Naive thymus-derived CD8-positive, alpha-beta T cell (primary cell): ENCODE results near the gene GPX2. TPM values are rescaled to one million over a fixed set of nuclear protein-coding genes. Genes with fewer than 3 reads are reported as not detected.
A peak's percentile ranks its signal among the peaks of the same experiment; 100 is the strongest.

Source experiments
- ATAC-seq, 2 donors: fragments of 150-1000 bp; cut with Tn5 transposase in 1 of 2; sonication (Bioruptor Pico), chemical (Tn5 transposase) in 1 of 2; 1 replicate in 1 of 2; 2 replicates in 1 of 2; pipeline ENCODE4 v1.10.0; 2021; ENCODE audit warnings: mild to moderate bottlenecking in 2 of 2, moderate library complexity in 2 of 2
- POLR2A ChIA-PET: fragments of 350-600 bp; sonication (Branson Sonifier 250); formaldehyde crosslinking; loops from one replicate; lab custom pipeline; 2021; ENCODE audit warnings: antibody characterized with exemption; lab: Charles Lee
- DNase-seq, 10 donors: peaks; one replicate each; pipeline versions ENCODE4 v3.0.0 to v3.0.0-alpha.2; 2020 to 2022
- H3K27ac Mint-ChIP-seq, 10 donors: one replicate each; pipeline ENCODE4 v1.8.0; 2020 to 2022; ENCODE audit warnings: mild to moderate bottlenecking in 10 of 10, mixed read lengths in 10 of 10, moderate library complexity in 4 of 10, inconsistent platforms in 1 of 10
- H3K27me3 Mint-ChIP-seq, 5 donors: one replicate each; pipeline ENCODE4 v1.8.0; 2021 to 2022; ENCODE audit warnings: mixed read lengths in 5 of 5
- H3K36me3 Mint-ChIP-seq, 3 donors: one replicate each; pipeline ENCODE4 v1.8.0; 2020 to 2022; ENCODE audit warnings: mixed read lengths in 3 of 3, mild to moderate bottlenecking in 2 of 3, inconsistent platforms in 1 of 3
- H3K4me1 Mint-ChIP-seq, 4 donors: one replicate each; pipeline ENCODE4 v1.8.0; 2021 to 2022; ENCODE audit warnings: mixed read lengths in 4 of 4
- H3K4me3 Mint-ChIP-seq, 10 donors: one replicate each; pipeline ENCODE4 v1.8.0; 2020 to 2022; ENCODE audit warnings: mild to moderate bottlenecking in 10 of 10, mixed read lengths in 10 of 10, moderate library complexity in 6 of 10, inconsistent platforms in 1 of 10
- H3K9me3 Mint-ChIP-seq, 9 donors: one replicate each; pipeline ENCODE4 v1.8.0; 2020 to 2022; ENCODE audit warnings: mixed read lengths in 9 of 9, mild to moderate bottlenecking in 3 of 9, inconsistent platforms in 1 of 9, moderate library complexity in 1 of 9
- polyA plus RNA-seq, 3 donors: library from polyadenylated mRNA; unstranded; fragments of 300-500 nt; fragmentation: Illumina TruSeq; gene quantifications; one replicate each; pipeline ENCODE4 v1.2.3, GENCODE V29; 2021
- total RNA-seq, 8 experiments: library from RNA in 2 of 8; stranded (reverse) in 2 of 8; gene quantifications; one replicate each; pipeline ENCODE4 v1.2.3 and lab custom pipeline; 2021 to 2026

Gene GPX2
- total and polyA plus RNA-seq, 5 experiments from 2014 or later: 0.29 TPM; not detected in 4

DNA sequence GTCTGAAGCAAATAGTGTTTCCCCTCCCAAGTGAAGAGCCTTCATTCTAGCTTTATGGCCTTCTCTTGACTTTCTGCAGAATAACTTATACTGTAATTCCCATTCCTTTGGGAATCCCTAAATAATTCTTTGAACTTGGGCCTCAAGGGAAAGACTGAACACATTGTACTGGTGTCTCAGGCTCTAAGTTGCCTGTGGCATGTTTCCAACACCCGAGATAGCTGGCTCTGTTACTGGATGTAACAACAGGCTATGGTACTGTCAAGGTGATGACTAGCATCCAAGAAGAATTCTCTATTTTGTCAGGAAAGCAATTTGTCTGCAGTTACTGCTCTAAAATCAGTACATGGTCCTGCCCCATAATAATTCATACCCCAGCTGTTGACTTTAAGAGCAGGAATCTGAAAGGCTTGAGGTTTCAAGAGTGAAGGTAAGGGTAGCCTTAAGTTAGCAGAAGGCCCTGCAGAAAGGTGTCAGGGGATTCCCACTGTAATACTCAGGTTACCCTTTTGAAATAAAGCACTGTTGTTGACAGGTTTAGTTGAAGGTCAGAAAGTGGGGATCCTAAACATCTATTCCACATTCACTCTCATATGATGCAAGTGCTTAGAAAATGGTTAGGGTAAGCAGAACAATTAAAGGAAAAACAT lies 5.2 kb downstream of the GPX2 start:
- ATAC-seq: no peak
- DNase-seq: no peak
- Mint-ChIP-seq H3K4me1 (peaks cover 36 to 83% (median 65%) of the 10 kb centered on the region in 4 donors), H3K9me3 (no peaks in the 10 kb centered on the region), H3K4me3 (no peak overlapping the region), H3K27me3 (no peaks in the 10 kb centered on the region), H3K27ac (peak overlapping the region; percentile 19 to 94 (median 65)), H3K36me3 (peaks cover 7 to 90% (median 31%) of the 10 kb centered on the region in 3 donors)
- POLR2A ChIA-PET: interaction anchor here (1.4 kb wide), 1 partner anchor 23 kb away, joined by 5 read pairs; the partner anchor contains the start of gene CHURC1

DNA sequence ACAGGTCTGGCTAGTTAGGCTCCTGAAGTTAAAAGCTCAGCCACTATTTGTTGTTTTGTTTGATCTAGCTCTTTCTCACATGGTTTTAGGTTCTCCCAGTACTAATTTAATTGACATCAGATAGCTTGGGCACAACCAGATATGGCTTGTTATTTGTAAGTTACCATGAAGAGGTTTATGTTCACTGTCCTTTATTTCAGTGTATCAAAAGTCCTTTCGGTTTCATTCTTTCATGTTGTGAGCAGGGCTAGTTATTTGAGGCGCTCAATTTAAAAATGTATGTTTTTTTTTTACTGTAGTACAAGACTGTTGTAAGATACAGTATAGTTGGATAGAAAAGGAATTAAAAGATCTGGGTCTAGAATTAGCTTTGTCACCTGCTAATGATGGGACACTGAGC lies 7.0 kb downstream of the GPX2 start:
- Mint-ChIP-seq H3K27ac (peak overlapping the region in 9 of 10 donors; percentile 5 to 82 (median 48)), H3K27me3 (no peaks in the 10 kb centered on the region), H3K9me3 (no peaks in the 10 kb centered on the region), H3K36me3 (peaks cover 7 to 94% (median 37%) of the 10 kb centered on the region in 3 donors), H3K4me3 (peak overlapping the region in 7 of 10 donors; percentile 30 to 41 (median 39)), H3K4me1 (peaks cover 30 to 87% (median 58%) of the 10 kb centered on the region in 4 donors)
- DNase-seq (no peak), ATAC-seq (no peak)
- POLR2A ChIA-PET: no interaction called here

DNA sequence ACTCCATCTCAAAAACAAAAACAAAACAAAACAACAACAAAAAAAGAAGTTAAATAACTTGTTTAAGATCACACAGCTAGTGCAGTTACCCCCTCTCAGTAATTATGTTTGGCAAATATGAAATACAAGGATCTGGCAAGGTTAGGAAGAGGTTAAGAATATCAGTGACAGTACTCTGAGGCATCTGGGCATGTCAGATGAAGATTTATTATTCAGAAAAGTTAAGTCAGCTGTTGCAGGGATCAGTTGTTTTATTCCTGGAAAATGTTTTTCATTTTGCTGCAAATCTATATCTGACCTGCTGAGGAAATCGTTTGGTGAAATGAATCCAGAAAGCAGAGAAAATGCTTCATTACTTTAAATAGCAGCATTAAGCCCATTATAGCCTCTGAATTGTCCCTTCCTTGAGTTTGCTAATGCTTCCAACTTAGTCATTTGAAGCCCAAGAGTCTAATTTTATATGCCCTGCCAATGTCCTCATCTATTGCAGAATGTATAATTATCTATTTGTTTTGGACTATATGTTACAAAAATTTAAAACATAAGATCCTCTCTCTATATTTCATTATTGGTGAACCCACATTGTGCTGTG lies 8.1 kb downstream of the GPX2 start:
- peaks cover 7 to 90% (median 39%) of the 10 kb centered on the region in 3 donors for H3K36me3 Mint-ChIP-seq
- H3K27me3 Mint-ChIP-seq: no peaks in the 10 kb centered on the region
- ATAC-seq (no peak), DNase-seq (no peak)
- peaks cover 29 to 84% (median 50%) of the 10 kb centered on the region in 4 donors for H3K4me1 Mint-ChIP-seq
- no peak overlapping the region for H3K4me3 Mint-ChIP-seq
- H3K27ac Mint-ChIP-seq: peak overlapping the region in 5 of 10 donors; percentile 19 to 83 (median 65)
- H3K9me3 Mint-ChIP-seq: peaks cover 0 to 2% (median 0%) of the 10 kb centered on the region in 9 donors
- POLR2A ChIA-PET: interaction anchor here (0.7 kb wide), 1 partner anchor 20 kb away, joined by 3 read pairs; no protein-coding TSS in a partner anchor

DNA sequence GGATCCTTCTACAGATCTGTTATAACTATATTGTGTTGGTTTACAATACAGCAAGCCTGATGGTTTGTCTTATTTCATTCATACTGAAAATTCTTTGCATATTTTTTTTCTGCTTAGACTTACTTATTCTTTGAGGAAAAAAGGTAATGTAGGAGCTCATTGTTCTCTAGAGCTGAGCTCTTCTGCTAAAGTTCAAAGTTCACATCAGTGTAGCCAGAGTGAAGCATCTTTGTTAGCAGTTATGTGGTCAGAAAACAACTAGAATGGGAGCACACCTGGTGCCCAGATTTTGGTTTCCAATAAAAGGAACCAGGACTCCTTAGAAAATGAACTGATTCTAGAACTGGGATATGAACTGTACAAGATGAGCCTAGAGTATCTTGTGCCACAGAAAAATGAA lies 10.3 kb downstream of the GPX2 start:
- H3K27ac Mint-ChIP-seq: peak overlapping the region in 5 of 10 donors; percentile 23 to 78 (median 69)
- H3K4me1 Mint-ChIP-seq: peaks cover 17 to 67% (median 36%) of the 10 kb centered on the region in 4 donors
- H3K9me3 Mint-ChIP-seq: peaks cover 0 to 2% (median 0%) of the 10 kb centered on the region in 9 donors
- POLR2A ChIA-PET: interaction anchor here (0.7 to 1.1 kb wide), 2 partner anchors 17 to 296 kb away, joined by 3 read pairs; no protein-coding TSS in a partner anchor
- peaks cover 7 to 68% (median 37%) of the 10 kb centered on the region in 3 donors for H3K36me3 Mint-ChIP-seq
- H3K27me3 Mint-ChIP-seq: no peaks in the 10 kb centered on the region
- ATAC-seq (no peak), DNase-seq (no peak)
- no peak overlapping the region for H3K4me3 Mint-ChIP-seq

DNA sequence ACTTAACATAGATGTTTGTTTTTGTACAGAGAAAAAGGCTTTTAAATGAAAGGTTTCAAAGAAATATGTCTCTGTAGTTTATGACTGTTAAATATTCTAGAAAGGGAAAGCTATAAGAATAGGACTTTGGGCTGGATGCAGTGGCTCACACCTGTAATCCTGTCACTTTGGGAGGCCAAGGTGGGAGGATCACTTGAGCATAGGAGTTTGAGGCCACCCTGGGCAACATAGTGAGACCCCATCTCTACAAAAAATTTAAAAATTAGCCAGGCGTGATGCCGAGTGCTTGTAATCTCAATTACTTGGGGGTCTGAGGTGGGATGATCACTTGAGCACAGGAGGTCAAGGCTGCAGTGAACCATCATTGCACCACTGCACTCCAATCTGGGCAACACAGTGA lies 11.4 kb downstream of the GPX2 start:
- ATAC-seq (no peak), DNase-seq (no peak)
- Mint-ChIP-seq H3K4me3 (peak overlapping the region in 4 of 10 donors; percentile 8 to 40 (median 24)), H3K27me3 (no peaks in the 10 kb centered on the region), H3K36me3 (peaks cover 12 to 65% (median 45%) of the 10 kb centered on the region in 3 donors), H3K4me1 (peaks cover 20 to 66% (median 29%) of the 10 kb centered on the region in 4 donors), H3K9me3 (peaks cover 0 to 2% (median 0%) of the 10 kb centered on the region in 9 donors), H3K27ac (peak overlapping the region in 5 of 10 donors; percentile 78 to 87 (median 81))
- POLR2A ChIA-PET: interaction anchor here (1.3 kb wide), 1 partner anchor 16 kb away, joined by 5 read pairs; no protein-coding TSS in a partner anchor

DNA sequence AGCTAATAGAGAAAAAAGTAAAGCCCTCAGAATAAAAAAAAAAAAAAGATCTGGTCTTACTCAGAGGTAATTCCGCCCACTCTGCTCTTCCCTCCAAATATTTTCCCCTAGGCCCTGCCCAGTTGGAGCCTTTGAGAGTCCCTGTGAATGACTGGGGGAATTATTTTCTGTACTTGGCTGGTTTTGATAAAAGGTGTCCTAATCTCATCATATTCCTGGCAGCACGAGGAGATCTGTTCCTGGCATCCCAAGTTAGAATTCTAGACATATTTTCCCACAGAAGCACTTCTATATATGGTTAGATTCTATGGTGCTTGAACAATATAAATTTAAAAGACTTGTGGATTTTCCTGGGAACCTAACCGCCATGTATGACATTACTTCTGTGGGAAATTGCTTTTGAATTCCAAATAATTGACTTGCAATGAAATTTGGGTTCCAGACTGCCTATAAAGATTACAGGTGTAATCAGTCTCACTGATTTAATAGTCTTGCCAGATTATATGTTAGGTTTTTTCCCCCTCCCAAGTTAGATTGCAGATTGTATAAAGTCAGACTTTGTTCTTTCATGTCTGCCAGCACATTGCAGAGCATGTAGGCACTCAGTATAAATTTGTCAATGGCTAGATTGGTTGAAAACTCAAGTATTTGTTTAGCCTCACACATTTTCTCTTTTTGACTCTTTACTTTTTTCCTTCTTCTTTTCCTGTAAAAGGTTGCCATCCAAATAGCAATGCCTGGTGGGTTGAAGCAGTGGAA lies 12.3 kb downstream of the GPX2 start:
- ATAC-seq: no peak
- H3K27me3 Mint-ChIP-seq: no peaks in the 10 kb centered on the region
- peak overlapping the region in 5 of 10 donors; percentile 84 to 90 (median 88) for H3K27ac Mint-ChIP-seq
- H3K4me1 Mint-ChIP-seq: peaks cover 16 to 65% (median 24%) of the 10 kb centered on the region in 4 donors
- H3K9me3 Mint-ChIP-seq: peaks cover 0 to 2% (median 0%) of the 10 kb centered on the region in 9 donors
- no peak for DNase-seq
- POLR2A ChIA-PET: interaction anchor here (0.6 to 1.3 kb wide), 2 partner anchors 15 to 44 kb away, joined by 4 to 5 read pairs; no protein-coding TSS in a partner anchor
- peaks cover 15 to 63% (median 50%) of the 10 kb centered on the region in 3 donors for H3K36me3 Mint-ChIP-seq
- H3K4me3 Mint-ChIP-seq: peak overlapping the region in 7 of 10 donors; percentile 22 to 65 (median 59)

DNA sequence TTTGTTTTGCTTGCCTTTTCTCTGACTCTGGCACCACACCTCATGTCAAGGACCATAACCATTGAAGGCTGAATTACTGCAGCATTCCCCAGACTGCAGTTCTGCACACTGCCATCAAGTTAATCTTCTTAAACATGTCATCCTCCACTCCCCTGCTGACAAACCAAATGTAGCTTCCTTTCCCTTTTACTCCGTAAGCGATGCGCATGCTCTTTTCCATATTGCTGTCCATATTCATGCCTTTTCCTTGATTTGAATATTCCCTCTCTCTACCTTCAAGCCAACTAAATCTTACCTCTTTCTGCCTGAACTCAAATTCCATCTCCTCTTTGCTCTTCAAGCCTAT lies 13.6 kb downstream of the GPX2 start:
- H3K27me3 Mint-ChIP-seq: no peaks in the 10 kb centered on the region
- peaks cover 0 to 2% (median 0%) of the 10 kb centered on the region in 9 donors for H3K9me3 Mint-ChIP-seq
- H3K36me3 Mint-ChIP-seq: peaks cover 8 to 59% (median 45%) of the 10 kb centered on the region in 3 donors
- ATAC-seq: peak in 1 of 2 donors; percentile 69
- no peak overlapping the region for H3K27ac Mint-ChIP-seq
- H3K4me1 Mint-ChIP-seq: peaks cover 17 to 62% (median 23%) of the 10 kb centered on the region in 4 donors
- POLR2A ChIA-PET: interaction anchor here (0.9 to 6.1 kb wide), 2 partner anchors 14 to 18 kb away, joined by 3 to 67 read pairs; partner anchors contain the start of gene CHURC1
- DNase-seq: peak in 1 of 10 donors; percentile 8
- no peak overlapping the region for H3K4me3 Mint-ChIP-seq

DNA sequence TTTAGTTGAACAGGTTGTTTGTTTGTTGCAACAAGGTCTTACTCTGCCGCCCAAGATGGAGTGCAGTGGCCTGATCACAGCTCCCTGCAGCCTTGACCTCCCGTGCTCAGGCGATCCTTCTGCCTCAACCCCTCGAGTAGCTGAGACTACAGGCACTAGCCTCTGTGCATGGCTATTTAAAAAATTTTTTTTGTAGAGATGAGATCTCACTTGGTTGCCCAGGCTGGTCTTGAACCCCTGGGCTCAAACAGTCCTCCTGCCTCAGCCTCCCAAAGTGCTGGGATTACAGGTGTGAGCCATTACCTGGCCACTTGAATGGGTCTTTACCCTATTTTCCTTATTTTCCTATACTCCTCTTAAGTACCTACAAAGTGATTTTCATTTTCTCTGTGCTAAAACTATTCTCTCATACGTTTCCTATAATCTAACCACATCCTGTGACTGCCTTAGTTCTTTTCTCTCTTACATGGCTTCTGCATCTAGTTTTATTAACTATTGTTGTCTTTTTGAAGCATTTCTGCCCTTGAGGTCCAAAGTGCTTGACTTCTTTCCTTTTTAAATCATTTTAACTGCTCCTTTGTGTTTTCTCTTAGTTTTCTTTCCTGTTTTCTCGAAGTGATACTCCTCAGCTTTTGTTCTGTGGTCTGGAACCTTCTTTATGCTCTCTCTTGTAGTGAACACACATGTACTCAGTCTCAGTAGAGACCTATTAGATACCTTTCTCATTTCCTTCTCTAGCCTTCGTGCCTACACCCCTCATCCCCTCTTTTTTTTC lies 14.1 kb downstream of the GPX2 start:
- ATAC-seq: peak; percentile 73 to 88
- Mint-ChIP-seq H3K27me3 (no peaks in the 10 kb centered on the region), H3K4me1 (peaks cover 18 to 63% (median 26%) of the 10 kb centered on the region in 4 donors), H3K9me3 (peaks cover 0 to 2% (median 0%) of the 10 kb centered on the region in 9 donors), H3K36me3 (peaks cover 8 to 58% (median 42%) of the 10 kb centered on the region in 3 donors), H3K4me3 (no peak overlapping the region), H3K27ac (no peak overlapping the region)
- peak in 3 of 10 donors; percentile 51 to 72 (median 71) for DNase-seq
- POLR2A ChIA-PET: interaction anchor here (0.9 to 6.1 kb wide), 3 partner anchors 14 to 18 kb away, joined by 3 to 67 read pairs (median 5); partner anchors contain the start of gene CHURC1

DNA sequence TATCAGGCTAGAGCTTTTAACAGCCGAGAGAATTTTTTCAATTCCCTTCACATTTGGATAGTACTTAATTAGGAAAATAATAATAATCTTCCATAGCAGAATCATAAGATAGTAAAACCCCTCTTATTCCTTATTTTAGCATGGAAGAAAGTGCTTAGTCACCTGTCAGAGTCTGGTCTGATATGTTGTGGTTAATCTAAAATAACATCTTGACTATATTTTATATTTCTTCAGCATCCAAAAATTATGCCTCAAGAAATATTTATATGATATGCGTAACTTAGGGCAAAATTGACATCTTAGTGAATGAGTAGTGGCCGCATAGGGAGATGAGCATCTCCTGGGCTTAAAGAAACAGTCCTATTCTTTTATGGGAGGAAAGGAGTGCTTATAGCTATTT lies 15.5 kb downstream of the GPX2 start:
- ATAC-seq (no peak), DNase-seq (no peak)
- Mint-ChIP-seq H3K9me3 (peaks cover 0 to 2% (median 0%) of the 10 kb centered on the region in 9 donors), H3K27ac (peak overlapping the region in 6 of 10 donors; percentile 41 to 87 (median 68)), H3K36me3 (peaks cover 8 to 45% (median 33%) of the 10 kb centered on the region in 3 donors), H3K4me3 (peak overlapping the region in 1 of 10 donors; percentile 7), H3K27me3 (no peaks in the 10 kb centered on the region), H3K4me1 (peaks cover 18 to 59% (median 24%) of the 10 kb centered on the region in 4 donors)
- POLR2A ChIA-PET: interaction anchor here (1.4 to 6.1 kb wide), 3 partner anchors 12 to 60 kb away, joined by 5 to 67 read pairs (median 5); partner anchors contain the start of genes CHURC1 and FNTB

DNA sequence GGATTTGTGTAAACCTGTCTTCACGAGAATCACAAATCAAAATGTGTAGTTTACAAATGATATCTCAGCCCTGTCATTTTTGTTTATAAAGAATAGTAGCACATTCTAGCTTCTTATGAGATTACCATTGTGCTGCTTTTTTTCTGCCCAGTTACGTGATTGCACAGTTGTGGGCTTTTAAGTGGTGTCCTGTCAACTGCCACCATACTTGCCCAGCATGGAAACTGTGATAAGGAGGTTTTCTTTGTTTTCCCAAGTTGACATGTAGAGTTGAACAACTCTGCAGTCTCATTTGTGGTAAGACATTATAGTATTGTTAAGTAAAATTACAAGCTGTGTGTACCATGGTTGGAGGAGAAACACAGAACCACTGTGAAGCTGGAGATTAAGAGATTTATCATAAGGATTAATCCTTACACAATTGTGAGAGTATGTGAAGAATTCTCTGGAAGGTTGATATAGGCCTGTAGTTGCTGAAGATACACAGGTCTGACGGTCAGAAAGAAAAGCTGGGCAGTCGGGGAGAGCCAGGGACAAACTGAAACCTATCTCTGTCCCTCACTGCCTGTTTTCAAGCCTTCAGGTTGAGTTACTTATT lies 16.0 kb downstream of the GPX2 start:
- H3K4me3 Mint-ChIP-seq: peak overlapping the region in 6 of 10 donors; percentile 1 to 57 (median 13)

DNA sequence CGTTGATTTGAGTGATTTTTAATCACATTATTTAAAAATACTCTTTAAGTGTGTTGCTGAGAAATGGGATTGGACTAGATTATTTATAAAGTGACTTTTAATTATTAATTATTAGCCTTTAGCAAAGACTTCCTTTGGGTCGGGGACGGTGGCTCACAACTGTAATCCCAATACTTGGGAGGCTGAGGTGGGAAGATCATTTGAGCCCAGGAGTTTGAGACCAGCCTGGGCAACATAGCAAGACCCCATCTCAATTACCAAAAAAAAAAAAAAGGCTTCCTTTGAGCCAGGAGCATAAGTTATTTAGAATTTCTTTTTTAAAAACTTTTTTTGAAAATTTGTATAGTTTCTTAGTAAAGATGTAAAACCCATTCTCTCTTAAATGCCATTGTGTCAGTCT lies 19.5 kb downstream of the GPX2 start:
- POLR2A ChIA-PET: no interaction called here
- Mint-ChIP-seq H3K4me3 (no peak overlapping the region), H3K4me1 (peaks cover 29 to 69% (median 58%) of the 10 kb centered on the region in 4 donors), H3K27ac (peak overlapping the region in 4 of 10 donors; percentile 65 to 84 (median 72)), H3K27me3 (no peaks in the 10 kb centered on the region), H3K36me3 (peaks cover 17 to 55% (median 38%) of the 10 kb centered on the region in 3 donors), H3K9me3 (peaks cover 0 to 2% (median 0%) of the 10 kb centered on the region in 9 donors)
- DNase-seq (no peak), ATAC-seq (no peak)

More for the DNA sequence above, 16.0 kb downstream of the GPX2 start:
- H3K27me3 Mint-ChIP-seq: no peaks in the 10 kb centered on the region
- H3K9me3 Mint-ChIP-seq: peaks cover 0 to 2% (median 0%) of the 10 kb centered on the region in 9 donors
- ATAC-seq (no peak), DNase-seq (no peak)
- peaks cover 8 to 45% (median 34%) of the 10 kb centered on the region in 3 donors for H3K36me3 Mint-ChIP-seq
- peak overlapping the region in 6 of 10 donors; percentile 41 to 87 (median 59) for H3K27ac Mint-ChIP-seq
- POLR2A ChIA-PET: interaction anchor here (1.6 to 6.1 kb wide), 2 partner anchors 12 to 60 kb away, joined by 5 to 67 read pairs; partner anchors contain the start of genes CHURC1 and FNTB
- H3K4me1 Mint-ChIP-seq: peaks cover 22 to 59% (median 29%) of the 10 kb centered on the region in 4 donors
